K562 (cell line): ENCODE measurements around the gene DYNAP. TPM values are rescaled to one million over a fixed set of nuclear protein-coding genes. Genes with fewer than 3 reads are reported as not detected.

ENCODE experiments used
- C11orf30 ChIP-seq: fragments of 450-650 bp; IDR thresholded peaks from 2 replicates; pipeline ENCODE4 v1.6.1; 2016; ENCODE audit warnings: low read depth, mild to moderate bottlenecking
- DEAF1 ChIP-seq: fragments of 450-650 bp; formaldehyde crosslinking; IDR thresholded peaks from 2 replicates; pipeline ENCODE4 v1.4.0; 2020; ENCODE audit warnings: mild to moderate bottlenecking, moderate library complexity
- E2F8 ChIP-seq: fragments of 450-650 bp; IDR thresholded peaks from 2 replicates; pipeline ENCODE4 v1.7.1; 2018; ENCODE audit warnings: mild to moderate bottlenecking, low read depth; ENCODE audit not compliant: partially characterized antibody
- FOSL1 ChIP-seq: fragments of 200-800 bp; sonication (Bioruptor generic); conservative IDR thresholded peaks from 2 replicates; pipeline ENCODE4 v1.6.1; 2016; ENCODE audit warnings: missing genetic modification characterization, missing compliant biosample characterization
- ILF3 ChIP-seq: fragments of 450-650 bp; IDR thresholded peaks from 2 replicates; pipeline ENCODE4 v1.6.1; 2018; ENCODE audit warnings: antibody characterized with exemption, mild to moderate bottlenecking, moderate library complexity, borderline replicate concordance
- ILK ChIP-seq: fragments of 450-650 bp; IDR thresholded peaks from 2 replicates; pipeline ENCODE4 v1.6.1; 2016; ENCODE audit warnings: missing genetic modification characterization, low read depth, mild to moderate bottlenecking, missing compliant biosample characterization, moderate library complexity, borderline replicate concordance
- SPI1 ChIP-seq: IDR thresholded peaks from 2 replicates; pipeline ENCODE4 v1.6.1; 2011; ENCODE audit warnings: low read depth, low read length, control low read depth, borderline replicate concordance
- TAF7 ChIP-seq: fragments of 450-650 bp; IDR thresholded peaks from 2 replicates; pipeline ENCODE4 v1.6.1; 2016; ENCODE audit warnings: missing genetic modification characterization, missing compliant biosample characterization
- ZFPM2 ChIP-seq: fragments of 250-450 bp; sonication (Bioruptor Pico); IDR thresholded peaks from 2 replicates; pipeline ENCODE4 v1.5.1; 2022; ENCODE audit warnings: mild to moderate bottlenecking
- ZNF518B ChIP-seq: fragments of 250-450 bp; sonication (Bioruptor Pico); IDR thresholded peaks from 2 replicates; pipeline ENCODE4 v1.5.0; 2021; ENCODE audit warnings: mild to moderate bottlenecking, moderate library complexity
- ZNF592 ChIP-seq: fragments of 450-650 bp; IDR thresholded peaks from 2 replicates; pipeline ENCODE4 v1.6.1; 2017; ENCODE audit warnings: antibody characterized with exemption, mild to moderate bottlenecking
- polyA plus RNA-seq, 8 experiments: library from polyadenylated mRNA; depleted of rRNA in 4 of 8; stranded (reverse) in 5 of 8; unstranded in 3 of 8; fragments of >200 nt; fragmentation: Nextera tagmentation in 2 of 8; fragmentation: Illumina TruSeq in 1 of 8; extraction: Ambion mirVana in 2 of 8; extraction: Trizol in 1 of 8; gene quantifications; 2 replicates each; pipeline versions ENCODE4 v1.2.1 to v1.2.3, GENCODE V29; 2011 to 2014; ENCODE audit warnings: inconsistent platforms in 1 of 8, missing spikeins in 1 of 8
- total RNA-seq, 7 experiments: library from RNA; depleted of rRNA in 6 of 7; stranded (reverse); fragments of >200 nt in 6 of 7; fragmentation: Illumina TruSeq in 2 of 7; extraction: Trizol in 2 of 7; gene quantifications; 2 replicates each; pipeline versions ENCODE4 v1.2.1 to v1.2.3, GENCODE V29; 2011 to 2021; ENCODE audit warnings: low replicate concordance in 1 of 7

DYNAP gene
- total and polyA plus RNA-seq, 9 of the 15 experiments (the other 6 are each of a cell fraction or from before 2014, with no cell fraction given), result not detected

GRCh38 chr18:54558609-54559585 lies 32.1 kb upstream of the DYNAP start (continued):
- TF ChIP-seq E2F8 (no peak), TAF7 (tag) (no peak), C11orf30 (no peak), ZNF592 (no peak), DEAF1 (peak; percentile 28; the same call in 1 of the 2 replicates), ZNF518B (no peak), SPI1 (no peak), ILK (no peak), ILF3 (no peak), FOSL1 (tag) (no peak), ZFPM2 (CRISPR knock-in tag) (no peak)
